HG02798 (cell line): ENCODE results near the gene TNRC6C.

Experiments
- ATAC-seq: cut with Tn5 transposase; IDR thresholded peaks from one replicate; pipeline ENCODE4 v1.9.1; 2021; ENCODE audit warnings: mild to moderate bottlenecking; ENCODE audit not compliant: unreplicated experiment, poor library complexity

The TNRC6C gene

GRCh38 chr17:78121801-78122215 is 163.3 kb downstream of the TNRC6C start:
- no peak for ATAC-seq

DNA sequence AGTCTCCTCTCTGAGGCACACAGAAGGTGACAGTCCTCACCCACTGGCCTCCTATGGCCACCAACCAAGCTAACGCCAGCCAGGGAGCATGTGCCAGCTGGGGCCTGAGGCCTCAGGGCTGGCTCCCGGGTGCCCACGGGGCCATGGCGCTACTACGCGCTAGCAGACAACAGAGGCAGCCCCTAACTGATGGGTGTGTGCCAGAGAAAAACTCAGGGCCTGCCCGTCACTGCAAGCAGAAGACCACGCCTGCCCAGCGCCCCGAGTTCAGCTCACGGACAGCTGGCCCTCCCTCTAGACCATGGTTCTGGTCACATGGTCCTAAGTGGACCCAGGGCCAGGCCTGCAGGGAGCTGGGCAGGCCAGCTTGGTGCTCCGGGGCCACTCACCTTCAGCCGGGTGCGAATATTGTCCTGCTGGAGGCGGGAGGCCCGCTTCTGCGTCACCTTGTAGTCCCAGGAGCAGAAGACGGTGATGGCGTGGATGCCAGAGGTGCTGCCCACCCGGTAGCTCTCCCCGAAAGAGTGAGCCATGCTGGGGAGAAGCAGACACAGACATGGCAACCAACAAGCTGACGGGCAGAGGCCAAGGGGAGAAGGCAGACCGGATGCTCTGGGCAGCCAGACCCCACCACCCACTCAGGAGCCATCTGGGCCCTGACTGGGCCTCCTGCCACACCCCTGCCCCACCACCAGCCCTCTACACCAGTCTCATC is 163.9 kb downstream of the TNRC6C start:
- ATAC-seq = no peak

- ATAC-seq = no peak
These were observed 164.4 kb downstream of the TNRC6C start for GRCh38 chr17:78122931-78123249.

DNA sequence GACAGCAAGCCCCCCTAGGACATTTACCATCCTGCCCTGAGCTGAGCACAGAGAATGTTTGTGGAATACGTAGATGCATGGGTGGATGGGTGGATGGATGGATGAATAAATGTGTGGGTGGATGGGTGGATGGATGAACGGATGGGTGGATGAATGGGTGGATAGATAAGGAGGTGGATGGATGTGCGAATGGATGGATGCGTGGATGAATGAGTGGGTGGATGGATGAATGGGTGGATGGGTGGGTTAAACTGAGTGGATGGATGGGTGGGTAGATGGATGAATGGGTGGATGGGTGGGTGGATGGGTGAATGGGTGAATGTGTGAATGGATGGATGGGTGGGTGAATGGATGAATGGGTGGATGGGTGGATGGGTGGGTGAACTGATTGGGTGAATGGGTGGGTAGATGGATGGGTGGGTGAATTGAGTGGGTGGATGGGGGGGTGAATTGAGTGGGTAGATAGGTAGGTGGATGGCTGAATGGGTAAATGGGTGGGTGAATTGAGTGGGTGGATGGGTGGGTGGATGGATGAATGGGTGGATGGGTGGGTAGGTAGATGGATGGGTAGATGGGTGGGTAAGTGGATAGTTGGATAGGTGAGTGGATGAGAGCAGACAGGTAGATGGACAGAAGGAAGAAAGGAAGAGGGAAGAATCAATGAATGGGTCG is 164.9 kb downstream of the TNRC6C start:
- ATAC-seq = no peak

DNA sequence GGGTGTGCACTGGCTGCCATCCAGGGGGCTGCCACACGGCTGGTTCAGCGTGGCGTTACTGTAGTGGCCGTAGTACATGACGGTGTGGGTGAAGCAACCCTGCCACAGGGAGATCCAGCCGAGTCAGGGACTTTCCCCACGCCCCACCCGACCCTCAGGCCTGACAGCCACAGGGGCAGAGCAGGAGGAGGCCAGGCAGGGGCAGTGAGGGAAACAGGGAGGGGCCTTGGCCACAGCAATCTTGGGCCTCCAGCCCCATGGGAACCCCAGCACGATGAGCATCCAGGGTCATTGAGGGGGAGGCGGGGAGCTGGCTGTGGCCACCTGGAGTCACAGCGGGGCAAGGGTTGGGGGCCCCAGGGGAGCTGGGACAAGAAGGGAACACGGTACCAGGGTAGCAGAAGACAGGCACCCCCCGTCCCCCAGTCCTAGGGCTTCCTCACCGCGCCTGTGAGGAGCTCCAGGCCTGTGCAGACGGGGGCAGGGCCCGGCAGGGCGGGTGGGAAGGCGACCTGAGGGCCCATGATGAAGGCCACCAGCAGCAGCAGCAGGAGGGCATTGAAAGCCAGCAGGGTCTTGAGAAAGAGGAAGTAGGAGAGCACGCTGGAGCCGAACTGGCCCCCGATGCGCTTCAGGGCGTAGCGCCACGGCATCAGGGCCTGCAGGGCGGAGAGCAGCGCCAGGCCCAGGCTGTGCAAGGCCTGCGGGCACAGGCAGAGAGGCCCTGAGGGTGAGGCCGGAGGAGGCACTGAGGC is 165.8 kb downstream of the TNRC6C start:
- ATAC-seq = no peak

GRCh38 chr17:78124836-78125137 is 166.3 kb downstream of the TNRC6C start:
- no peak for ATAC-seq

- no peak for ATAC-seq
These were observed 166.8 kb downstream of the TNRC6C start for GRCh38 chr17:78125138-78125913.

DNA sequence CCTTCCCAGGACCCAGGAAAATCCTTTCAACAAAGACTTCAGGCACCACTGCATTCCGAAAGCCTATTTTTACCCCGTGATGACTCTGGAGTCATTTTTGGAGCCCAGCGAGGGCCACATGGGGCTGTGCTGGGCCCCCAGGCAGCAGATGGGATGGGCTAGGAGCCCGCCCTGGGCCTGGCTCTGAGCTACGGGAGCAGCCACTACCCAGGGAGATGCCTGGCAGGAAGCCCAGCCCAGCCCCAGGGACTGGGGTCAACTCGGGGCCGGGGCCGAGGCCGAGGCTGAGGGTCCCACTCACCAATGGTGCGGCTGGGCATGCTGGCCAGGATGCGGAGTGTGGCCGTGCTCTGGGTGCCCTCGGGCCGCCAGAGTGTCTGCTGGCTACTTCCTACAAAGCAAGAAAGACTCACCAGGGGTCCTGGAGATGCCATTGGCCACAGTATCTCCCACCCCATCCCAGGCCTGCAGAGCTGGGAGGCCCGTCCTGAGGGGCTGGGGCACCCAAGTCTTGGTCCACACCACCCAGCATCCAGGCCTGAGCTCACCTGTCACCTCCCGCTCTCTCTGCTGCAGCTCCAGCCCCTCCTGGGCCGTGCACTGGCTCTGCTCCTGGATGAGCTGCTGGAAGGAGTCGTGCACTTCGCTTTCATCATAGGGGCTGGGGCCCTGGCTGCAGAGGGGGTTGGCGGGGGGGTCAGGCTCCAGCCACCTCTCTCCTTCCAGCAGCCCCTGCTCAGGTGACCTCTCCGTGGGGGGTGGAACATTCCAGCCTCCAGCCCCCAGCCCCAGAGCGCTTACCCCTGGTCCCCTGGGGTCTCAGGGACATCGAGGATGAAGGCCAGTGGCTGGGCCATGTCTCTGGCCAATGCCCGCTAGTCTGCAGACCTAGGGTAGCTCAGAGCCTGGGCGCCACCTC is 167.7 kb downstream of the TNRC6C start:
- ATAC-seq = no peak

DNA sequence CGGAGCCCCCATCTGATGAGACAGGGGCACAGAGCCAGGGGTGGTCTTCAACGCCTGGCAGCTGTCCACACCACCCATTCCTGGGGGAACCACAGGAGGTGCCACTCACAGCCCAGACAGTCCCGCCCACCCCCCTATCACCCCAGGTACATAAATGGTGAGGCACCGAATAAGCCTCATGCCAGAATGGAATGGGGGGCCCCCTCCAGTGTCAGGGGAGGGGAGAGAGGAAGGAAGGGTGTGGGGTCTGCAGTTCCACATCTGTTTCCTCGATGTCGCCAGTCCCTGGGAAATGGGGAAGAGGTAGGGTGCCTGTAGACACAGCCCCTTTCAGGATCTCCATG is 168.4 kb downstream of the TNRC6C start:
- no peak for ATAC-seq

DNA sequence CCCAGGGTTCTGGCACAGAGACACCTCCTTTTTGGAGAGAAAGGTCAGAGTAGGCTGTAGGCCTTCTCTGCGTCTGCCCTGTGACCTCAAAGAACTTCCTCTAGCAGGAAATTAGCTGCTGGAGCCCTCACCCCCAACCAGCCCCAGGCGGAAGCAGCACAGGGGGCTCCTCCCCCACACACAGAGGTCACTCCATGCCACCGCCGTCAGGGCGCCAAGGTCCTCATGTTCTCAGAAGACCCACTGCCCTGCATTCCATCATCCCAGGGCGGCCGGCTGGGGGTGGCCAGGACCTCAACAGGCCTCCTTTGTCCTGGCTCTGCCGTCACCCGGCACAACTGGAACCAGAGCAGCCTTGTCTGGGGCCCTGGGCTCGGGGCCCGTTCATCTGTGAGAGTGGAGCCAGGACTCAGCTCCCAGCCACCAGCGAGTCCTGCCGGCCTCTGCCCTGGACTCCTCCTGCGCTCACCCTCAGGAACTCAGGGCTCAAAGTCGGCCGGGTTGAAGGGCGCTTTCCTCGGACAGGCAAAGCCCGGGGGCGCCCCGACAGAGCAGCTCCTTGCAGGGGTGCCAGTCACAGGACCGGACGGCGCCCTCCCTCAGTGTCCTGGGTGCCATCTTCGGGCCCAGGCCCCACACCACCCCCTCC is 168.9 kb downstream of the TNRC6C start:
- no peak for ATAC-seq

GRCh38 chr17:78127888-78128550 is 169.5 kb downstream of the TNRC6C start:
- ATAC-seq = no peak

- peak; percentile 31 for ATAC-seq
These were observed 170.2 kb downstream of the TNRC6C start, which contains the start of gene TMC6 for GRCh38 chr17:78128551-78129350. Gene TMC6 (minus strand): TSS chr17:78128755. CDS start chr17:78126832, 1,923 bp downstream.

GRCh38 chr17:78129351-78130089 is 171.0 kb downstream of the TNRC6C start:
- ATAC-seq = no peak

- ATAC-seq = no peak
These were observed 171.6 kb downstream of the TNRC6C start for GRCh38 chr17:78130090-78130436.

- peak; percentile 12 for ATAC-seq
These were observed 172.1 kb downstream of the TNRC6C start, which contains the start of gene TMC8 for GRCh38 chr17:78130437-78131101. Gene TMC8 (plus strand): TSS chr17:78130771. CDS start chr17:78131589, 818 bp downstream.

GRCh38 chr17:78131172-78132083 is 172.9 kb downstream of the TNRC6C start:
- ATAC-seq = no peak
